Cortex of kidney (tissue), 1 donor: ENCODE results near the gene ACOT13.
"Not testable (repeated sequence)": the region's sequence is repeated elsewhere in the genome, so short reads cannot be mapped to it uniquely, and the experiment has no call there.

Source experiments
- DNase-seq: peaks from one replicate; lab custom pipeline; 2025; lab: John Stamatoyannopoulos, UW

Gene ACOT13

GRCh38 chr6:24731456-24732134 lies 64.7 kb downstream of the ACOT13 start:
- DNase-seq = not testable (repeated sequence)

GRCh38 chr6:24734166-24734565 lies 67.3 kb downstream of the ACOT13 start:
- DNase-seq = no peak

GRCh38 chr6:24734710-24735109 lies 67.8 kb downstream of the ACOT13 start:
- DNase-seq = not testable (repeated sequence)

- DNase-seq = no peak
These were observed 71.9 kb downstream of the ACOT13 start for GRCh38 chr6:24738741-24739140.

- no peak for DNase-seq
These were observed 74.0 kb downstream of the ACOT13 start for GRCh38 chr6:24740861-24741260.

- no peak for DNase-seq
These were observed 75.4 kb downstream of the ACOT13 start for GRCh38 chr6:24742216-24742738.

GRCh38 chr6:24743265-24743943 lies 76.5 kb downstream of the ACOT13 start:
- no peak for DNase-seq

GRCh38 chr6:24743944-24744335 lies 77.1 kb downstream of the ACOT13 start:
- DNase-seq = no peak

GRCh38 chr6:24744911-24745310 lies 78.0 kb downstream of the ACOT13 start:
- DNase-seq = no peak

- no peak for DNase-seq
These were observed 82.4 kb downstream of the ACOT13 start for GRCh38 chr6:24749297-24749696.

- DNase-seq = not testable (repeated sequence)
These were observed 84.0 kb downstream of the ACOT13 start for GRCh38 chr6:24750878-24751277.

GRCh38 chr6:24752503-24752902 lies 85.6 kb downstream of the ACOT13 start:
- DNase-seq = no peak

- DNase-seq = no peak
These were observed 86.1 kb downstream of the ACOT13 start for GRCh38 chr6:24752917-24753492.

GRCh38 chr6:24753545-24753944 lies 86.7 kb downstream of the ACOT13 start:
- no peak for DNase-seq

- DNase-seq = not testable (repeated sequence)
These were observed 87.5 kb downstream of the ACOT13 start for GRCh38 chr6:24754378-24754777.
